ENCODE measurements around the gene TCF4.

The TCF4 gene

DNA sequence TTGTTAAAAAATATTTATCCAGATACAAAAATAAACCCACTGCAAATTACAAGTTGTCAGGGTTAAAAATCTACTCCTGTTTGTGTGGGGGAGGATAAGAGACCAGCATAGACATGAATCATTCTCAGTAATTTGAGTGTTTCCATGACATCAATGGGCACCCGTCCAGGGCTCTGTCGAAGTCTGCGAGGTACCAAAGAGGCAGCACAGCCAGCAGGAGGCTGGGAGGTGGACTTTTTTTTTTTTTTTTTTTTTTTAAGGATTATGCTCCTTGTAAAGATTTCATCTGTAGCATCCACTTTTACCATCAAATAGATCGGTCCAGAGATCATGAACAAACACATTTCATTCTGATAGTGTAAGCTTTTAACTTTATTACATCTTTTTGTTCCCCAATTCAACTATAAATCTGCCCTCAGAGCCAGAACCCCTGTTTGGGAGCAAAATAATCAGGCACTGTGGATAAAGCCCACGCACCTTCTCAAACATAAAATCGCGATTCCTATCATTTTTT lies 182.0 kb downstream of the TCF4 start (continued):
- TF ChIP-seq, protein P1, sequence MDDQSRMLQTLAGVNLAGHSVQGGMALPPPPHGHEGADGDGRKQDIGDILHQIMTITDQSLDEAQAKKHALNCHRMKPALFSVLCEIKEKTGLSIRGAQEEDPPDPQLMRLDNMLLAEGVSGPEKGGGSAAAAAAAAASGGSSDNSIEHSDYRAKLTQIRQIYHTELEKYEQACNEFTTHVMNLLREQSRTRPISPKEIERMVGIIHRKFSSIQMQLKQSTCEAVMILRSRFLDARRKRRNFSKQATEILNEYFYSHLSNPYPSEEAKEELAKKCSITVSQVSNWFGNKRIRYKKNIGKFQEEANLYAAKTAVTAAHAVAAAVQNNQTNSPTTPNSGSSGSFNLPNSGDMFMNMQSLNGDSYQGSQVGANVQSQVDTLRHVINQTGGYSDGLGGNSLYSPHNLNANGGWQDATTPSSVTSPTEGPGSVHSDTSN (CRISPR knock-in tag; IDR thresholded peaks at IDR 0.05): no peak
- peak; percentile 60; the same call in 1 of the 2 replicates for TF ChIP-seq ZBTB21 (tag by site-specific recombination; IDR thresholded peaks at IDR 0.05)
- TF ChIP-seq, protein P2, sequence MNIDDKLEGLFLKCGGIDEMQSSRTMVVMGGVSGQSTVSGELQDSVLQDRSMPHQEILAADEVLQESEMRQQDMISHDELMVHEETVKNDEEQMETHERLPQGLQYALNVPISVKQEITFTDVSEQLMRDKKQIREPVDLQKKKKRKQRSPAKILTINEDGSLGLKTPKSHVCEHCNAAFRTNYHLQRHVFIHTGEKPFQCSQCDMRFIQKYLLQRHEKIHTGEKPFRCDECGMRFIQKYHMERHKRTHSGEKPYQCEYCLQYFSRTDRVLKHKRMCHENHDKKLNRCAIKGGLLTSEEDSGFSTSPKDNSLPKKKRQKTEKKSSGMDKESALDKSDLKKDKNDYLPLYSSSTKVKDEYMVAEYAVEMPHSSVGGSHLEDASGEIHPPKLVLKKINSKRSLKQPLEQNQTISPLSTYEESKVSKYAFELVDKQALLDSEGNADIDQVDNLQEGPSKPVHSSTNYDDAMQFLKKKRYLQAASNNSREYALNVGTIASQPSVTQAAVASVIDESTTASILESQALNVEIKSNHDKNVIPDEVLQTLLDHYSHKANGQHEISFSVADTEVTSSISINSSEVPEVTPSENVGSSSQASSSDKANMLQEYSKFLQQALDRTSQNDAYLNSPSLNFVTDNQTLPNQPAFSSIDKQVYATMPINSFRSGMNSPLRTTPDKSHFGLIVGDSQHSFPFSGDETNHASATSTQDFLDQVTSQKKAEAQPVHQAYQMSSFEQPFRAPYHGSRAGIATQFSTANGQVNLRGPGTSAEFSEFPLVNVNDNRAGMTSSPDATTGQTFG (tag by site-specific recombination; IDR thresholded peaks at IDR 0.05; ENCODE audit: borderline replicate concordance): no peak
- peak; percentile 54; the same call in 1 of the 2 replicates for TF ChIP-seq ZBTB17 (tag by site-specific recombination; IDR thresholded peaks at IDR 0.05)
- 0 out of 2 replicates have a peak, but pooled peaks have one; percentile 39 for TF ChIP-seq ZNF341 (tag by site-specific recombination; IDR thresholded peaks at IDR 0.05; ENCODE audit: low read depth)
- TF ChIP-seq ZFP41 (tag by site-specific recombination; IDR thresholded peaks at IDR 0.05; ENCODE audit: borderline replicate concordance): no peak
- TF ChIP-seq, protein P3, sequence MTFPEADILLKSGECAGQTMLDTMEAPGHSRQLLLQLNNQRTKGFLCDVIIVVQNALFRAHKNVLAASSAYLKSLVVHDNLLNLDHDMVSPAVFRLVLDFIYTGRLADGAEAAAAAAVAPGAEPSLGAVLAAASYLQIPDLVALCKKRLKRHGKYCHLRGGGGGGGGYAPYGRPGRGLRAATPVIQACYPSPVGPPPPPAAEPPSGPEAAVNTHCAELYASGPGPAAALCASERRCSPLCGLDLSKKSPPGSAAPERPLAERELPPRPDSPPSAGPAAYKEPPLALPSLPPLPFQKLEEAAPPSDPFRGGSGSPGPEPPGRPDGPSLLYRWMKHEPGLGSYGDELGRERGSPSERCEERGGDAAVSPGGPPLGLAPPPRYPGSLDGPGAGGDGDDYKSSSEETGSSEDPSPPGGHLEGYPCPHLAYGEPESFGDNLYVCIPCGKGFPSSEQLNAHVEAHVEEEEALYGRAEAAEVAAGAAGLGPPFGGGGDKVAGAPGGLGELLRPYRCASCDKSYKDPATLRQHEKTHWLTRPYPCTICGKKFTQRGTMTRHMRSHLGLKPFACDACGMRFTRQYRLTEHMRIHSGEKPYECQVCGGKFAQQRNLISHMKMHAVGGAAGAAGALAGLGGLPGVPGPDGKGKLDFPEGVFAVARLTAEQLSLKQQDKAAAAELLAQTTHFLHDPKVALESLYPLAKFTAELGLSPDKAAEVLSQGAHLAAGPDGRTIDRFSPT (tag by site-specific recombination; IDR thresholded peaks at IDR 0.05): peak; percentile 25; the same call in 1 of the 2 replicates
- TF ChIP-seq ZBTB1 (tag by site-specific recombination; IDR thresholded peaks at IDR 0.05): no peak
- TF ChIP-seq ZXDB (tag by site-specific recombination; IDR thresholded peaks at IDR 0.05): peak; percentile 90
- TF ChIP-seq, protein P4, sequence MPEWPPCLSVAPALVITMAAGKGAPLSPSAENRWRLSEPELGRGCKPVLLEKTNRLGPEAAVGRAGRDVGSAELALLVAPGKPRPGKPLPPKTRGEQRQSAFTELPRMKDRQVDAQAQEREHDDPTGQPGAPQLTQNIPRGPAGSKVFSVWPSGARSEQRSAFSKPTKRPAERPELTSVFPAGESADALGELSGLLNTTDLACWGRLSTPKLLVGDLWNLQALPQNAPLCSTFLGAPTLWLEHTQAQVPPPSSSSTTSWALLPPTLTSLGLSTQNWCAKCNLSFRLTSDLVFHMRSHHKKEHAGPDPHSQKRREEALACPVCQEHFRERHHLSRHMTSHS (tag by site-specific recombination; IDR thresholded peaks at IDR 0.05): no peak
- TF ChIP-seq ZNF391 (tag by site-specific recombination; IDR thresholded peaks at IDR 0.05; ENCODE audit: borderline replicate concordance, low read depth): peak; percentile 48; the same call in 1 of the 2 replicates
- no peak for TF ChIP-seq ZNF777 (tag by site-specific recombination; IDR thresholded peaks at IDR 0.05; ENCODE audit: borderline replicate concordance)
- TF ChIP-seq ZNF654 (tag by site-specific recombination; IDR thresholded peaks at IDR 0.05; ENCODE audit: low read depth): no peak
- TF ChIP-seq, protein P5, sequence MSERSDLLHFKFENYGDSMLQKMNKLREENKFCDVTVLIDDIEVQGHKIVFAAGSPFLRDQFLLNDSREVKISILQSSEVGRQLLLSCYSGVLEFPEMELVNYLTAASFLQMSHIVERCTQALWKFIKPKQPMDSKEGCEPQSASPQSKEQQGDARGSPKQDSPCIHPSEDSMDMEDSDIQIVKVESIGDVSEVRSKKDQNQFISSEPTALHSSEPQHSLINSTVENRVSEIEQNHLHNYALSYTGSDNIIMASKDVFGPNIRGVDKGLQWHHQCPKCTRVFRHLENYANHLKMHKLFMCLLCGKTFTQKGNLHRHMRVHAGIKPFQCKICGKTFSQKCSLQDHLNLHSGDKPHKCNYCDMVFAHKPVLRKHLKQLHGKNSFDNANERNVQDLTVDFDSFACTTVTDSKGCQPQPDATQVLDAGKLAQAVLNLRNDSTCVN (tag by site-specific recombination; optimal IDR thresholded peaks at IDR 0.05): no peak
- TF ChIP-seq, protein P6, sequence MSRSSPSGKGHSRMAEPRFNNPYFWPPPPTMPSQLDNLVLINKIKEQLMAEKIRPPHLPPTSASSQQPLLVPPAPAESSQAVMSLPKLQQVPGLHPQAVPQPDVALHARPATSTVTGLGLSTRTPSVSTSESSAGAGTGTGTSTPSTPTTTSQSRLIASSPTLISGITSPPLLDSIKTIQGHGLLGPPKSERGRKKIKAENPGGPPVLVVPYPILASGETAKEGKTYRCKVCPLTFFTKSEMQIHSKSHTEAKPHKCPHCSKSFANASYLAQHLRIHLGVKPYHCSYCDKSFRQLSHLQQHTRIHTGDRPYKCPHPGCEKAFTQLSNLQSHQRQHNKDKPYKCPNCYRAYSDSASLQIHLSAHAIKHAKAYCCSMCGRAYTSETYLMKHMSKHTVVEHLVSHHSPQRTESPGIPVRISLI (tag by site-specific recombination; IDR thresholded peaks at IDR 0.05): peak; percentile 87
- peak; percentile 73 for TF ChIP-seq FEZF1 (tag by site-specific recombination; IDR thresholded peaks at IDR 0.05)
- TF ChIP-seq ZSCAN23 (tag by site-specific recombination; IDR thresholded peaks at IDR 0.05): no peak
- TF ChIP-seq ZNF114 (tag by site-specific recombination; IDR thresholded peaks at IDR 0.05): no peak
- TF ChIP-seq, protein P7, sequence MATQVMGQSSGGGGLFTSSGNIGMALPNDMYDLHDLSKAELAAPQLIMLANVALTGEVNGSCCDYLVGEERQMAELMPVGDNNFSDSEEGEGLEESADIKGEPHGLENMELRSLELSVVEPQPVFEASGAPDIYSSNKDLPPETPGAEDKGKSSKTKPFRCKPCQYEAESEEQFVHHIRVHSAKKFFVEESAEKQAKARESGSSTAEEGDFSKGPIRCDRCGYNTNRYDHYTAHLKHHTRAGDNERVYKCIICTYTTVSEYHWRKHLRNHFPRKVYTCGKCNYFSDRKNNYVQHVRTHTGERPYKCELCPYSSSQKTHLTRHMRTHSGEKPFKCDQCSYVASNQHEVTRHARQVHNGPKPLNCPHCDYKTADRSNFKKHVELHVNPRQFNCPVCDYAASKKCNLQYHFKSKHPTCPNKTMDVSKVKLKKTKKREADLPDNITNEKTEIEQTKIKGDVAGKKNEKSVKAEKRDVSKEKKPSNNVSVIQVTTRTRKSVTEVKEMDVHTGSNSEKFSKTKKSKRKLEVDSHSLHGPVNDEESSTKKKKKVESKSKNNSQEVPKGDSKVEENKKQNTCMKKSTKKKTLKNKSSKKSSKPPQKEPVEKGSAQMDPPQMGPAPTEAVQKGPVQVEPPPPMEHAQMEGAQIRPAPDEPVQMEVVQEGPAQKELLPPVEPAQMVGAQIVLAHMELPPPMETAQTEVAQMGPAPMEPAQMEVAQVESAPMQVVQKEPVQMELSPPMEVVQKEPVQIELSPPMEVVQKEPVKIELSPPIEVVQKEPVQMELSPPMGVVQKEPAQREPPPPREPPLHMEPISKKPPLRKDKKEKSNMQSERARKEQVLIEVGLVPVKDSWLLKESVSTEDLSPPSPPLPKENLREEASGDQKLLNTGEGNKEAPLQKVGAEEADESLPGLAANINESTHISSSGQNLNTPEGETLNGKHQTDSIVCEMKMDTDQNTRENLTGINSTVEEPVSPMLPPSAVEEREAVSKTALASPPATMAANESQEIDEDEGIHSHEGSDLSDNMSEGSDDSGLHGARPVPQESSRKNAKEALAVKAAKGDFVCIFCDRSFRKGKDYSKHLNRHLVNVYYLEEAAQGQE (tag by site-specific recombination; IDR thresholded peaks at IDR 0.05): no peak
- no peak for TF ChIP-seq GLI4 (tag by site-specific recombination; IDR thresholded peaks at IDR 0.05)
- TF ChIP-seq WT1 (tag by site-specific recombination; IDR thresholded peaks at IDR 0.05): peak; percentile 86
- TF ChIP-seq YY1 (tag by site-specific recombination; IDR thresholded peaks at IDR 0.05): no peak
- TF ChIP-seq, protein P8, sequence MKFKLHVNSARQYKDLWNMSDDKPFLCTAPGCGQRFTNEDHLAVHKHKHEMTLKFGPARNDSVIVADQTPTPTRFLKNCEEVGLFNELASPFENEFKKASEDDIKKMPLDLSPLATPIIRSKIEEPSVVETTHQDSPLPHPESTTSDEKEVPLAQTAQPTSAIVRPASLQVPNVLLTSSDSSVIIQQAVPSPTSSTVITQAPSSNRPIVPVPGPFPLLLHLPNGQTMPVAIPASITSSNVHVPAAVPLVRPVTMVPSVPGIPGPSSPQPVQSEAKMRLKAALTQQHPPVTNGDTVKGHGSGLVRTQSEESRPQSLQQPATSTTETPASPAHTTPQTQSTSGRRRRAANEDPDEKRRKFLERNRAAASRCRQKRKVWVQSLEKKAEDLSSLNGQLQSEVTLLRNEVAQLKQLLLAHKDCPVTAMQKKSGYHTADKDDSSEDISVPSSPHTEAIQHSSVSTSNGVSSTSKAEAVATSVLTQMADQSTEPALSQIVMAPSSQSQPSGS (tag by site-specific recombination; IDR thresholded peaks at IDR 0.05; ENCODE audit: low read depth): 0 out of 2 replicates have a peak, but pooled peaks have one; percentile 43
- peak; percentile 84 for TF ChIP-seq SP7 (tag by site-specific recombination; IDR thresholded peaks at IDR 0.05)
